HG02642 (cell line): ENCODE results near the gene TRIO.

Experiments
- ATAC-seq: cut with Tn5 transposase; IDR thresholded peaks from one replicate; pipeline ENCODE4 v1.9.1; 2021; ENCODE audit warnings: mild to moderate bottlenecking; ENCODE audit not compliant: unreplicated experiment, poor library complexity

The TRIO gene

DNA sequence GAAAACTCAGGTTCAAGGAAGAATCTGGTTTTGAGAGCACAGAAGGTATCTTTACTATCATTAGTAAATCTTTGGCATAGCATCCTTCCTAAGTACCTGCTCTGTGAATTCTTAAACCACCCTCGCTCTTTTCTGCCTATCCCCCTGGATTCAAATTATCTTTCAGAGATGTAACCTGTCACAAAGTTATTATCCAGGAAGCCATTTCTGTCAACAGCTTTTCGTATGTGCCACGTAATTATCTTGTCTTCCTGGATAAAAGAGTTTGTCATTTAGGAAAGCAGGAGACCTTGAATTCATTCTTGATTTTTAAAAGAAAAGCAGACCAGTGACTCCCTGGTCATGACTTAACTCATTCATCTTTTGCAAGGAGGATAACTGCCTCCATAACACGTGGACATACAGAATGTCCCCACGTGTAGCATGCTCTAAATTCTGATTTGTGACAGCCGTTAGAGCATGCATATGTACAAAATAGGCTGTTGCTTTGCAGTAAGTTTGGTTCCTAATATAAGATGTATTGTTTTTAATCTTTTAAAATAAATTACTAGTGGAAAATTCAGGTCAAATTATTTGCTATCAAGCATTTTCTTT lies 189.0 kb downstream of the TRIO start:
- ATAC-seq: no peak

DNA sequence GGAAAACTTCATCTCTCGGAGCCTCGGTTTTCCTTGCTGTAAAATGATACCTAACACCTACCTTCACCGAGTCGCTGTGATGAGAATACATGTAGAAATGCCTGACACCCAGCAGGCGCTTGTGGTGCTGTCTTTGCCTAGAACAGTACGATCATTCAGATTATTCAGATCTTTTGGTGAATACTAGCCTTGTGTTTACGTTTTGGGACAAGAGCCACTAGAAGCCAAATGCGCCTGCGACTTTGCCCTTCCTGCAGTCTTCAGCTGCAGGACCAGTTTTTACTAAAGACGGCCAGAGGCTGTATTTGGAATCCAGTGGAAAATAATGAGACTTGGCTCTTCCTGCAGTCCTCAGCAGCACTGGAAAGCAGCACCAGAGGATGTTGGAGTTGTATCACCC lies 189.6 kb downstream of the TRIO start:
- ATAC-seq: no peak

DNA sequence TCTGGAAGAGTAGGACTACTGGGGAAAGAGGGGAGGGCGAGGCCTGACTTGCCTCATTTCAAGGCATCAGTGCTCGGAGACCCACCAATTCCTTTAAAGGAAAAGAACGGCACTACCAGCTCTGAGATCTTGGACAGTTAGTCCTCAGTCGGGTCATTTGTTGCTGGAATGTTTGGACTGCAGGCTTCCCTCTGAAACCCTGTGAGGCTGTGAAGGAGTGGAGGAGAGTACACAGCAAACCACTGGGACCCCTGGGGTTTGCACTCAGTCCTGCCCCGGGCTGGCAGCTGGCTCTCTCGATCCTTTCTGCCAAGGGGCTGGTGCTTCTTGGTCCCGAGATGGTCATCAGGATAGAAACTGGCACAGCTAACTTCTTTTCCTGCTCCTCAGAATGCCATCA lies 194.5 kb downstream of the TRIO start:
- no peak for ATAC-seq

DNA sequence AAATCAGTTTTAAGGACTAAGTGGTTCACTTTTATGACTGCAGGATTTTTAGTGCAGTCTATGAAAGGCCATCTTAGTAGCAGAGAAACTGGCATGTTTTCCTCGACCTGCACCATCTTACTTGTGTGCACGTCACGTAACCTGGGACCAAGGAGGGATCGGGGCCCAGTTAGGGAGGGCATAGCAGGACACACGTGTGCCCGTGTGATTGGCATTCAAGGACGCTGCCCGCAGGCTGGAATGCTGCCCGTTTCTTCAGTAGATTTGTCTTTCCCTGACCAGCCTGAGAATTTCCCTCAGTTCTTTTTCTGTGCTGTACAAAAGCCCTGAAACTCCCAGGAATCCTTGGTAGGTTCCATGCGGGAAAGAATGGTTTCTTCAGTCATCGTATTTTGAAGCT lies 196.3 kb downstream of the TRIO start:
- ATAC-seq: no peak

DNA sequence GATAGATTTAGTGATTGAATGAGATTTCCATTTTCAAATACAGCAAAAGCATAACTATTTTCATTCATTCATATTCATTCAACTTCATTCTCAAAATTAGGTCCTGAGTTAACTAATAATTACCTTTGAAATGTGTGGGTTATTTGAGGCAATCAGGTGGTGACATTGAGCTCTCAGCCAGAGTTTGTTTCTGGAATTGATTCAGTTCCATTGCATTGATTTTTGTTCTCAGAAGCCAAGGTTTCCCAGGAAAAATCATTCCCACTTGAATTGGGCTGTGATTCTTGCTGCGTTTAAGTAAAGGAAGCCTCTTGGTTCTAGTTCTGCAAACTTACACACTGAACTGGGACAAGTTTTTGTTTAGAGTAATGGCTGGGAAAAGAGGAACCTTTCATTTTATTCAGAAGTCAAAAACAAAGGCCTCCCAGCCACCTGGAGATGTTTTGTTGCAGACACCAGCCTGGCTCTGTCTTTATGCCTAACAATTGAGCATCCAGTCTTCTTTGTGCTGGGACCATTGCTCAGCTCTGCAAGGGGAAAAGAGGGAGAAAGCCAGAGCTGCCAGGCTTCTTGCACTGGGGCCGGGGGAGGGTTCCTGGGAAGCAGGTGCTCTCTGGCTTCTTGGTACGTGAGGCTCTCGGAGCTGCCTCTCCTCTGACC lies 198.6 kb downstream of the TRIO start:
- ATAC-seq: no peak

DNA sequence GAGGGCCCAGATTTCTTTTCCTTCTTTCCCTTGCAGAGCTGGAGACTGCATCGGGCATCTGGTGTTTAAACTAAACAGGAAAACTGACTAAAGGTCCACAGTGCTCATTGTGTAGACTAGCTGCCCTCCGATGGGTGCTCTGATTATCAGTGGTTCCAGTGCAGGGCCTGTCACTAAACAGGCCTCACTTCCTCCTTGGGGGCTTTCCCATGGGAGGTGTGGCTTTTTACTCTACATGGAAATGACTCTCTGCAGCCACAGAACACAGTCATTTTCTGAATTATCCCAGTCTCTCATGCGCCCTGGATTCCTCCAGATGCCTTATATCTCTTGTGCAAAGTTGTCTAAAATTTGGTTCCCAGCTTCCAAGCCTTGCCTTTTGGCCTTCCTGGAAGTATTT lies 199.2 kb downstream of the TRIO start:
- ATAC-seq: peak; percentile 96

DNA sequence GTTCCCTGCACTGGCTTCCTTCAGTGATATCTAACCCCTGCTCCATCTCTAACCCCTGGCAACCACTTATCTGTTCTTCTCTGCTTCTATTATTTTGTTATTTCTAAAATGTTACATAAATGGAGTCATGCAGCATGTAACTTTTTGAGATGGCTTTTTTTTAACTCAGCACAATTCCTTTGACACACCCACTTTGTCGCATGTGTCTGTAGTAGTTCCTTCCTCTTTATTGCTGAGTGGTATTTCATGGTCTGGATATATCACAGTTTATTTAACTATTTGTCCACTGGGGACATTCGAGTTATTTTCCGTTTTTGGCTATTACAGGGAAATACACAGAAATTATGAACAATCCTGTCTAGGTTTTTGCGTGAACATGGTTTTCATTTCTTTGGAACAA lies 200.2 kb downstream of the TRIO start:
- no peak for ATAC-seq

DNA sequence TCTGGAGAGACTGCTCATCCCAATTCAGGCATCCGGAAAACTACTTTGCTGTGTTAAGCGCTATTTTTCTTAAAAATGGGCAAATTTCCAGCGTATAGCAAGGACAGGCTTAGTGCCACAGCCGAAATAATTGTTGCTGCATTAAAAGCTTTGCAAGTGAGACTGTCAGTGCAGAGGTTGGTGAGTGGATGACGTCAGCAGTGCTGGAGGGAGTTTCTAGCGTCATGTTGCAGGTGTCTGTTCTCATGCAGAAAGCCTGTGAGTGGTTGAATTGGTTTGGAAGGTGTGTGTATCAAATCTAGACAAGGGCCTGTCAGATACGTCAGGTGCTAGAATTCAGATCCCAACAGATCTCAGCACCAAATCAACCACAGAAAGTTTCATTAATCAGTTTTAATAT lies 204.4 kb downstream of the TRIO start:
- no peak for ATAC-seq

DNA sequence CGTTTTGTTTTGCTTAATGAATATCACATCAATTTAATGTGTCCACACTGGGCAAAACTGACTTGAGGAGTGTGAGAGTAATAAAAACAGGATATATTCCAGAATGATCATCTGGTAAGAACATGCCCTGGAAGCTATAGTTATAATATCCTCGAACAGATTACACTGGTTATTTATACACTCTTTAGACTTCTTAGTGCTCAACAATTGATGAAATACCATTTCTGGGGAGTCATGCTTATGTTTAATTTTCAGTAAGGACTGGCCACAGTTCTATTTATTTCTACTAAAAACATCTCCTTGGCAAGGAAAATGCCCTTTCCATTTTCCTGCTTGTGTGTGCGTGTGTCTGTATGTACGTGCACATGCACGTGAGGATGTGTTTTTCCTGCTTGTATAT lies 205.0 kb downstream of the TRIO start:
- no peak for ATAC-seq

DNA sequence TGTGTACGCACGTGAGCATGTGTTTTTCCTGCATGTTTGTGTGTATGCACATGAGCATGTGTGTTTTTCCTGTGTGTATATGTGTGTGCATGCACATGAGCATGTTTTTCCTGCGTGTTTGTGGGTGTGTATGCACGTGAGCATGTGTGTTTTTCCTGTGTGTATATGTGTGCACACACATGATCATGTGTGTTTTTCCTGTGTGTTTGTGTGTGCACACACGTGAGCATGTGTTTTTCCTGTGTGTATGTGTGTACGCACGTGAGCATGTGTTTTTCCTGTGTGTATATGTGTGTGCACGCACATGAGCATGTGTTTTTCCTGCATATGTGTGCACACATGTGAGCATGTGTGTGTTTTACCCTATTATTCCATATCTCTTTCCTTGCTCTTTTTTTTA lies 205.9 kb downstream of the TRIO start:
- ATAC-seq: no peak

DNA sequence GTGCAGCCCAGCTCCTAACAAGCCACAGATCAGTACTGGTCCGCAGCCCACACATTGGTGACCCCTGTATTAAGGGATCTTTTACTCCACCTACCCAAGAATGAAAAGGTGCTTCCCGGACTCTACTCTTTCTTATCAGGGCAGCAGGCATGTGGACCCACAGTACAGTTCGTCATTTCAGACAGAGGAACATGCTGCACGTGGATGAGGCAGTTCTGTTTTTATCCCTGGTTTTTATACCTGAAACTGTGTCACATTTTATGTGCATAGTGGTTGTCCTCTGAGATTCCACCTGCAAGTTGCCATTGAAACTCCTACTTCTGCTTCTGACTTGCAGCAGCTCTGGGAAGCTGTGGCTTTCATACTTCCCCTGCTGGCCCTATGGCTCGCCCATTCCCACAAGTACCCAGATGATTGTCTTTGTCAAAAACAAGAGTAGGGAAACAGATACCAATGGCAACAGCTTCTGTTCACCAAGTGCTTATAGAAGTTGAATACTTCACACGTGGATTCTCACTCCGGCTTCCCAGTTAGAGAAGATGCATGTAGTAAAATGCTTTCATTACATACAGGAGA lies 208.0 kb downstream of the TRIO start:
- no peak for ATAC-seq

DNA sequence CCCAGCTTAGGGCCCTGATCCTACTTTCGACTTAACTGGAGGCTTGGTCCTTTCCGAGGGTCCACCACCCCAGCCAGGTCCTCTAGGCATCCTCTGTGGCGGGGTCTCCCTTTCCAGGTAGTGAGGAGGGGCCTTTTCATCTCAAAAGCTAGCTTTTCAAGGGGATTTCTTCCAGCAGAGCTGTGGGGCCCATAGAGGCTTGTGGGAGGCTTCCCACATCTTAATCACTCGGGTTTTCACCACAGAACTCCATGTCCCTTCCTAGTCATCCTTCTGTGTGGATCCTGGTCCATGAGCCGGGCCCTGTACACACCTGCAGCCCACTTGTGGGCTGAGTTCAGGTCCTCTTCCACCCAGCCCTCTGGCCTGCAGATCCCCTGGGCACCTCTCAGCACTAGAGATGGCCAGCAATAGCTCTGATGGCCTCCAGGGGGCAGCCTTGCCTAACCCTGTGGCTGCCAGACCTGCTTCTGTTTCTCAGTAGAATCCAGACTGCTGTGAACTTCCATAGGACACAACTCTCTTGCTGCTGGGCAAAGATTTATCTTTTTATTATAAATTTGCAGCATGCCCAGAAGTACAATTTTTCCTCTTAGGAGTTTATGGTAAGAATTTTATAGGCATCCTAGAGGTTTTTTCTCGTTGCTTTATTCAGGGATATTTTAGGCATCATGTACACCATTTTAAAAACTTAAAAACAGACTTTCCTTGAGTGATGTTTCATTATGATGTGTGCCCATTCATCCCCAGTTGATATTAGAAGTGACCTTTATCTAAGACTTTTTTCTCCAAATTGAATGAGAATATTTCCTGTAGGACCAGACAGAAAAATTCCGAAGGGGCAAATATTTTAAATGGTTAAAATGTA lies 208.9 kb downstream of the TRIO start:
- ATAC-seq: peak; percentile 87

DNA sequence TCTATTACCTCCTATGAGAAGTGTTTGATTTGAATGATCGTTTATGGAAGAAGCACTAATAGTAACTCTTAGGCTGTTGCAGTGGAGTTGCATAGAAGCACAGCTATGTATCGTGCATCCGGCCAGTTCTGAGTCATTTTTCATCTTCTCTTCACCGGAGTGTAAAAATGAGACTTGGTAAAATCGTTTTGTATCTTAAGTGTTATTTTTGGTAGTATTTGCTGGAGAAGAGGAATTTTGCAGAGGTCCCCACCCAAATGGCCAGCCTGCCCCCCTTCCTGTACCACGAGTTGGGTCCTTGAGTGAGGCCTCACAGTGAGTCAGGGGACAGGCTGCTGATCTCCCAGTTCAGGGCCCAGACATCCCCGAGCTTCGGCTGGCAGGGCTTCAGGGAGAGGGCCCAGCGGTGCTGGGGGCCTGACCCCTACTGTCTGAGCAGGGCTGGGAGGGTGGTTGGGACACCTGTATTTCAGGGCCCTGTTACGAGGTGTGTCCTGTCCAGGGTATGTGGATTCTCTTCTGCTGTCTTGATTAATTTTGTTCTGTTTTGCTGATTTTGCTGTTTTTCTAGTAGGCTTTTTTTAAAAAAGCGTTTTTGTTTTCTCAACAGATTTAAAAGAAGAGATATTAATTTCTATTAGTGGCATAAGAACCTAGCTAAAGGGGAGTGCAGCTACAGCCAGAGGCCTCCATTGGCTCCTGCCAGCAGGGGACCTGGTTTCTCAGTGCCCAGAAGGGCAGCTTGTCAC lies 210.8 kb downstream of the TRIO start:
- ATAC-seq: no peak

DNA sequence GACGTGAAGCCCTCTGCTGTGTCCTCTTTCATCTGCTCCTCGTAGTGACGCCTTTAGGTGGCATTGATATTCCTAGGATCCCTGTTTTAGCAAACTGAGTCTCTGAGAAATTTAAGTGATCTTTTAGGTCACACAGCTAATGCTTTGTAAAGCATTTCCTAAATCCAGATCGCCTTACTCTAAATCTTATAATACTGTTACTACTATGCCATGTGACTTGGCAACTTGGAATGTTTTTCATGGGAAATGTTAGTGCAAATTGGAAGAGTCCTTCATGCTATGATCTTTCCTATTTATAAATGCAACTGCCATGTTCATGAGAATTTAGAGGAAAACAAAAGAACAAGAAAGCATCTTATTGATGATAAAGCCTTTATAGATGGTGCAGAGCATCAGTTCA lies 212.2 kb downstream of the TRIO start:
- ATAC-seq: no peak

DNA sequence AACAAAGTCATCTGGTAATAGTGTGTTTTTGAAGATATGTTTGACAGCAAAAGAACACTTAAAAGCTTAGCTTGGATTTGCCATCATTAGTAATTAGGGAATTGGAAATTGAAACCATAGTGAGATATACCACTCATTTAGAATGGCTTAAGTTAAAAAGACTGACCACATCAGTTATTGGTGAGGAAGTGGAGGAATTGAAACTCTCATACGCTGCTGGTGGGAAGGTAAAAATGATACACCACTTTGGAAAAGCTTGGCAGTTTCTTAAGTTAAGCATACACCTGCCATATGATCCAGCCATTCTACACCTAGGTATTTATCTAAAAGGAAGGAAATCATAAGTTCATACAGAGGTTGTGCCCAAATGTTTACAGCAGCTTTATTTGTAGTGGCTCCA lies 213.2 kb downstream of the TRIO start:
- ATAC-seq: no peak

DNA sequence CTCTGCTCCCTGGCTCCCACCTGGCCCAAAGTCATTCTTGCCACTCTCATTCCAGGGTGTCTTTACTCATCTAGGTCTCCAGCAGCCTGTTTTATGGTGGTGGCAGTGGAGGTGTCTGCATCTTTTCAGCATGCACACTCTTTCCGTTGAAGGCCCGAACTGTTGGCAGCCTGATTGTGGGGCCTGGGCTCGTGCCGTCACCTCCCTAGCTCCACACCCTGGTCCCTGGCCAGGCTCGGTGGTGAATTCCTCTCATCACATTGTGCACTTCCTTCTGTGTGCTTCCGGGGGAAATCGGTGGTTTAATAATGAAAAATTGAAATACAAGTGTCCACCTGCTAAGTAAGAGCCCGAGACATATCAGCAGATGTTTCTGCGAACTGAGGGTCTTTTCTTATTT lies 214.3 kb downstream of the TRIO start:
- no peak for ATAC-seq

DNA sequence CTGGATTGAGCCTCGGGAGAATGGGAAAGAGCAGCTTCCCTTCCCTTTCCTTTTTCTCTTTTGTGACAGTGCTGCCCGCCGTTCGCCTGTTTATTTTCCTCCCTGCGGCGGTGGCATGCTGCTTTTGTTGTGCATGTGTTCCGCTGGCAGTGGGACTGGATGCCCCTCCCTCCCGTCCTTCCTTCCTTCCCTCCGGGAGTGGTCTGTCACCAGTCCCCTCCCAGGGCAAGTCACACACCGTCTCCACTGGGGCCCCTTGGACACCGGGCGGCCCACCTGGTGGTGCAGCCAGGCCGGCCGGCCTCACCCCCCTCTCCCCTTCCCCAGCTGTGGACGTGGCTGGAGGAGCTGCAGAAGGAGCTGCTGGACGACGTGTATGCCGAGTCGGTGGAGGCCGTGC lies 214.7 kb downstream of the TRIO start:
- ATAC-seq: no peak

DNA sequence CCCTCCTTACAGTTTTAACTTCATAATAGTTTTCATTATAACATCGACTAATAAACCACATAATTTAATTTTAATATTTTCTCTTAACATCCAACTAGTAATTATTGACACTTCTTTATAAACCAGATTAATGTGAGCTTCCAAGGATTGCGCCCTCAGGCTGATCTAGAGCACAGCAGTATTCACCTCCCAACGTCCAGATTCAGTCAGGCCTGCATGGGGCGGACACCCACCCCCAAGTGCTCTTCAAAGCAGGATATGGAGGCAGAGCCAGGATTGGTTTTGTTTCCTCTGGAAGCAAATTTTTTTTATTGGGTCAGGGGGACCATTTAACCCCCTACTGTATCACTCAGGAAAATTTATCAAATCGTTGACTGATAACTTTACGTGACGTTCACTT lies 215.4 kb downstream of the TRIO start:
- no peak for ATAC-seq

DNA sequence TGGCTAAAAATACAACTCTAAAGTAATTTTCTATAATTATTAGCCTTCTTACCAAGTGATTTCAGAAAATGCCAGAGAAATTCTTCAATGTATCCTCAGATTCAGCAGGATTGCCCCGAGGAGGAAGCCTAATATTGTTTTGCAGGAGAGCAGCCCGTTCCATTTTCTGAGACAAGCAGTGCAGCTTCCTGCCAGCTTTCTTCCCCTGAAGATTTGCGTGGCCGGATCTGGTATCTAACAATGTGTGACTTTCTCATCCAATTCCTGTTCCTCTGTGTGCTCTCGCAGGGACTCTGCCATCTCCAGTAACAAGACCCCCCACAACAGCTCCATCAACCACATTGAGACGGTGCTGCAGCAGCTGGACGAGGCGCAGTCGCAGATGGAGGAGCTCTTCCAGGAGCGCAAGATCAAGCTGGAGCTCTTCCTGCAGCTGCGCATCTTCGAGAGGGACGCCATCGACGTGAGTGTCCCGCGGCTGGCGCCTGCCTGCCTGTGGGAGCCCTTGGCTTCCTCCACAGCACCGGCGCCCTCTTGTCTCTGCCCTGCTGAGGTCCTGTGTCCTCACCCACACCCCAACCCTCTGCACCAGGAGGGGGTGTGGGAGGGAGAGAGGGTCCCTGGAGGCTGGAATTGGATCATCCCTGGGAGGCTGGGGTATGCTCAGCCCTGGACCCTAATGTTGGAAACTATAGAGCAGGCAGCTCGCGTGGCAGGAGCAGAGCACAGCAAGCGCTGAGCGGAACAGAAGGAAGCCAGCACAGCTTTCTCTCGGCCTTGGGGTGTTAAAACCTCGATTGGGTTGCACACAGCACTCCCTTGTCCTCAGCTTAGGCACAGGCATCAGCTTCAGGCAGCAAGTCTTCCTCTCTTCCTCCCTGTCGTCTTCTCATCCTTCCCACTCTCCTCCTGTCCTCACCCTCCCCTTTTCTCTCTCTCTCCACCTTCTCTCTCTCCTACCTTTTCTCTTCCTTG lies 216.2 kb downstream of the TRIO start:
- ATAC-seq: no peak
